GM20000 (cell line): ENCODE measurements around the gene ELF5.

Source experiments
- DNase-seq: peaks from one replicate; pipeline ENCODE4 v3.0.0; 2012; ENCODE audit warnings: low spot score
- TF ChIP-seq, protein P1 (sequence below): IDR thresholded peaks from 2 replicates; pipeline ENCODE4 v1.5.1; 2012; ENCODE audit warnings: mild to moderate bottlenecking, control low read depth; ENCODE audit errors: extremely low read depth, missing control alignments

Gene ELF5

GRCh38 chr11:34513682-34514449 is at the start of gene ELF5:
TSS of gene ELF5 (minus strand) at chr11:34513794. CDS start at chr11:34505749, 8,045 bp downstream.
- DNase-seq = no peak
- TF ChIP-seq, protein P1, sequence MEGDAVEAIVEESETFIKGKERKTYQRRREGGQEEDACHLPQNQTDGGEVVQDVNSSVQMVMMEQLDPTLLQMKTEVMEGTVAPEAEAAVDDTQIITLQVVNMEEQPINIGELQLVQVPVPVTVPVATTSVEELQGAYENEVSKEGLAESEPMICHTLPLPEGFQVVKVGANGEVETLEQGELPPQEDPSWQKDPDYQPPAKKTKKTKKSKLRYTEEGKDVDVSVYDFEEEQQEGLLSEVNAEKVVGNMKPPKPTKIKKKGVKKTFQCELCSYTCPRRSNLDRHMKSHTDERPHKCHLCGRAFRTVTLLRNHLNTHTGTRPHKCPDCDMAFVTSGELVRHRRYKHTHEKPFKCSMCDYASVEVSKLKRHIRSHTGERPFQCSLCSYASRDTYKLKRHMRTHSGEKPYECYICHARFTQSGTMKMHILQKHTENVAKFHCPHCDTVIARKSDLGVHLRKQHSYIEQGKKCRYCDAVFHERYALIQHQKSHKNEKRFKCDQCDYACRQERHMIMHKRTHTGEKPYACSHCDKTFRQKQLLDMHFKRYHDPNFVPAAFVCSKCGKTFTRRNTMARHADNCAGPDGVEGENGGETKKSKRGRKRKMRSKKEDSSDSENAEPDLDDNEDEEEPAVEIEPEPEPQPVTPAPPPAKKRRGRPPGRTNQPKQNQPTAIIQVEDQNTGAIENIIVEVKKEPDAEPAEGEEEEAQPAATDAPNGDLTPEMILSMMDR = no peak

DNA sequence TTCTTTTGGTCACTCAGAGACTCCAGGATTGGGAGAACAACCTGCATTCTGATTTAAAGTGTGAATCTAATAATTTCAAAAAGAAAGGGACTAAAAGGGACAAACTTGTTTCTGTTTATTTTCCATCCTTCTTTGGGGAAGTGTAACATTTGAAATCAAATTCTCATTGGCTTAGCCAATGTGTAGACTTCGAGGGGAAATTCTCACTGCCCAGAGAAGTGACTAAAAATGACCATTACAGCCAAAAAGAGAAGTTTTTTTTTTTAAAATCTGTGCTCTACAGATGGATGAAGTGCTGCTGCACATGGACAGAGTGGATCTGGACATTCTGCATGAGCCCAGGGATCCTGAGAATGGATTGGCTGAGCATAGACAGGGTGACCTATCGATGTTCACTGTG is 49.4 kb upstream of the ELF5 start:
- TF ChIP-seq, protein P1 = no peak
- DNase-seq = no peak

GRCh38 chr11:34560511-34560910 is 46.9 kb upstream of the ELF5 start:
- no peak for DNase-seq

GRCh38 chr11:34558673-34559072 is 45.1 kb upstream of the ELF5 start:
- DNase-seq = no peak
- TF ChIP-seq, protein P1 = no peak

More at GRCh38 chr11:34560511-34560910, 46.9 kb upstream of the ELF5 start:
- TF ChIP-seq, protein P1 = no peak

- DNase-seq = no peak
- TF ChIP-seq, protein P1 = no peak
Observed at GRCh38 chr11:34558211-34558610, 44.6 kb upstream of the ELF5 start.

GRCh38 chr11:34552270-34552669 is 38.7 kb upstream of the ELF5 start:
- DNase-seq = no peak
- TF ChIP-seq, protein P1 = no peak

- DNase-seq = no peak
- TF ChIP-seq, protein P1 = no peak
Observed at GRCh38 chr11:34549271-34549670, 35.7 kb upstream of the ELF5 start.
